ENCODE measurements around the gene RNPEPL1.
A peak's percentile ranks its signal among the peaks of the same experiment; 100 is the strongest.
"Not testable (repeated sequence)": the region's sequence is repeated elsewhere in the genome, so short reads cannot be mapped to it uniquely, and the experiment has no call there.

The RNPEPL1 gene, protein sequence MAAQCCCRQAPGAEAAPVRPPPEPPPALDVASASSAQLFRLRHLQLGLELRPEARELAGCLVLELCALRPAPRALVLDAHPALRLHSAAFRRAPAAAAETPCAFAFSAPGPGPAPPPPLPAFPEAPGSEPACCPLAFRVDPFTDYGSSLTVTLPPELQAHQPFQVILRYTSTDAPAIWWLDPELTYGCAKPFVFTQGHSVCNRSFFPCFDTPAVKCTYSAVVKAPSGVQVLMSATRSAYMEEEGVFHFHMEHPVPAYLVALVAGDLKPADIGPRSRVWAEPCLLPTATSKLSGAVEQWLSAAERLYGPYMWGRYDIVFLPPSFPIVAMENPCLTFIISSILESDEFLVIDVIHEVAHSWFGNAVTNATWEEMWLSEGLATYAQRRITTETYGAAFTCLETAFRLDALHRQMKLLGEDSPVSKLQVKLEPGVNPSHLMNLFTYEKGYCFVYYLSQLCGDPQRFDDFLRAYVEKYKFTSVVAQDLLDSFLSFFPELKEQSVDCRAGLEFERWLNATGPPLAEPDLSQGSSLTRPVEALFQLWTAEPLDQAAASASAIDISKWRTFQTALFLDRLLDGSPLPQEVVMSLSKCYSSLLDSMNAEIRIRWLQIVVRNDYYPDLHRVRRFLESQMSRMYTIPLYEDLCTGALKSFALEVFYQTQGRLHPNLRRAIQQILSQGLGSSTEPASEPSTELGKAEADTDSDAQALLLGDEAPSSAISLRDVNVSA

DNA sequence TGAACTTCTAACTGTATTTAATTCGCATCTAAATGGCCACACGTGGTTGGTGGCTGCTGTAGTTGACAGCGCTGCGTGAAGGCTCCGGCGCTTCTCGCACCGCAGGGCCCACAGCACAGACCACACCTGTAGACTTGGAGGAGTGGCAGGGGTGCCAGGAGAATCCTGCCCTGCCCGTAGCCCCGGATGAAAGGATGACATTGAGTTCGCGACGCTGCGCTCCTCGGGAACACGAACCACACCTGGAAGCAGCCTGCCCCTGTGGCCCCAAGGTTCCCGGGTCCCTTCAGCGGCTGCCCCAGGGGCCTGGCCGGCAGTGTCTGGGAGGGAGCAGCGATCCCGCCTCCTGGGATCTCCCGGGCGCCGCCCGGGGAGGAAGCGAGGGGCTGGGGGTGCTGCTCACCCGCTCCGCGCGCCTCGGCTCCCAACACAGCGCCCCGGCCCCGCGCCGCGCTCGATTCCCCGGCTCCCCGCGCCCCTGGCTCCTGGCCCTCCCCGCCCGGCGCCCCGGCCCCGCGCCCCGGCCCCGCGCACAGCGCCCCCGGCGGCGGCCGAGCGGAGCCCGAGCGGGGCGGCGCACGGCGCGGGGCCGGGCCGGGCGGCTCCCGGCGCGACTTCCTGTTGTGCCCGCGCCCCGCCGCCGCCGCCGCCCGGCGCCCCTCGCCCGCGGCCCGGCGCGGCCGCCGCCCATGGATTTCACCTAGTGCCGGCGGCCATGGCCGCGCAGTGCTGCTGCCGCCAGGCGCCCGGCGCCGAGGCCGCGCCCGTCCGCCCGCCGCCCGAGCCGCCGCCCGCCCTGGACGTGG, at the start of gene RNPEPL1:
Gene RNPEPL1, plus strand, starts transcription at position 613 of the 806 bp plus-strand sequence. Its CDS starts 103 bp downstream, at position 716.
- H3K9me3 ChIP-seq (ENCODE audit: control insufficient read depth in 2 of 2, low read length in 2 of 2), result no peaks in the 10 kb centered on the region
- peak within 1 kb of the TSS; percentile 83 to 86 for H3K4me3 ChIP-seq (ENCODE audit: low read length in 2 of 2)
- H3K4me1 ChIP-seq (ENCODE audit: control insufficient read depth, insufficient read depth, low read length), result peaks cover 60% of the 10 kb centered on the region
- peak within 1 kb of the TSS; percentile 75 for H3K27ac ChIP-seq (ENCODE audit: low read length)
- no peaks in the 10 kb centered on the region for H3K27me3 ChIP-seq (ENCODE audit: control insufficient read depth in 1 of 2, insufficient read depth in 2 of 2, low read length in 2 of 2)
- H3K9ac ChIP-seq (ENCODE audit: low read length in 2 of 2), result peak within 1 kb of the TSS; percentile 74 to 83
- peaks cover 0 to 3% of the 10 kb centered on the region in 2 donors for H3K36me3 ChIP-seq (ENCODE audit: control insufficient read depth in 2 of 2, insufficient read depth in 2 of 2, low read length in 2 of 2)

DNA sequence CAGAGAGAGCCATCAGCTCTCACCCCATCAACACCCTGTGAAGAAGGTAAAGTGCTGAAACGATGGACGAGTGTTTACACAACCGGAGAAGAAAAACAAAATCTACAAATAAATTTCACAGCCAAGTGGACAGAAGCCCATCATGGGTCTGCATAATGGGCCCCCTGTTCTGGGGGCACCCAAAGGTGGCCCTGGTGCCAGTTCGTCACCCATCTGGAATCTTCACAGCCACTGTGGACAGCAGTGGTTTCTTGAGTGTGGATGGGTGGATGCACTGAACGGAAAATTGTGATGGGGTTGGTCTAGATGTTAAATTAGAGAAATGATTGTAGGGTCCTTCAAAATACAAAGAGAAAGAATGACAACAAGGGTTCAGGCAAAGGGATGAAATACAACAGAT, 49.3 kb upstream of the RNPEPL1 start:
- peaks cover 16% of the 10 kb centered on the region for H3K4me1 ChIP-seq (ENCODE audit: control insufficient read depth, insufficient read depth, low read length)
- no peak overlapping the region for H3K9ac ChIP-seq (ENCODE audit: low read length in 2 of 2)
- H3K9me3 ChIP-seq (ENCODE audit: control insufficient read depth in 2 of 2, low read length in 2 of 2), result no peaks in the 10 kb centered on the region
- no peak overlapping the region for H3K27ac ChIP-seq (ENCODE audit: low read length)
- H3K27me3 ChIP-seq (ENCODE audit: control insufficient read depth in 1 of 2, insufficient read depth in 2 of 2, low read length in 2 of 2), result peaks cover 16 to 17% of the 10 kb centered on the region in 2 donors
- H3K4me3 ChIP-seq (ENCODE audit: low read length in 2 of 2), result no peak overlapping the region
- peaks cover 4 to 7% of the 10 kb centered on the region in 2 donors for H3K36me3 ChIP-seq (ENCODE audit: control insufficient read depth in 2 of 2, insufficient read depth in 2 of 2, low read length in 2 of 2)

DNA sequence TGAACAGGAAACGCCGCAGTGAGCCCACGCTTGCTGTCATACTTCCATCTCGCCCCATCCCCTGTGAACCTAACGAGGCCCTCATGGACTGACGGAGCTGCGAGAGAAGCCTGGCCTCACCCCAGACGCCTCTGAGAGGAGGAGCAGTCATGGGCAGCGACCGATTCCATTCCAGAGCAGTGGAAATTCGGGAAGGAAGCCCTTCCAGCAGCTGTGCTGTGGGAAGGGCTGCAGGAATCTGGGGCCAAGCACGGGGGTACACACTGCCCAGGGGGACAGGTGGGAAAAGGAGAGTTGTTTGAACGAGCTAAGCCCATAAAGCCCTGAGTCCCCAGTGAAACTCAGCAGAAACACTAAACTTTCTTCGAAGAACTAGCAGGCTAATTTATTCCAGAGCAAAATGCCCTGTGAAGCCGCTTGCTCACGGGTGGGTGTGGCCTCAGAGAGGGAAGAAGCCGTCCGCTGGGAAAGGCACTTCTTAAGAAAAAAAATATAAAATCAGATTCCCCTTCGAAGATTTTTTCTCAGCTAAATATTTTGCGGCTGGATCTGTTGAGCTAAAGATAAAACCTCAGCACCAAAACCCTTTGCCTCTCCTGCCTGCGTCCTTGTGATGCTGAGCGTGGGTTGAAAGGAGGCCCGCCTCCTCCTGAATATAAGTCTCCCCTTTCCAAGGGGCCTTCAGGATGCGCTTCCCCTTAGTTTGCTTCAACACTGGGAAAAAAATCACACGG, 48.7 kb upstream of the RNPEPL1 start:
- Histone ChIP-seq H3K36me3 (ENCODE audit: control insufficient read depth in 2 of 2, insufficient read depth in 2 of 2, low read length in 2 of 2) (peaks cover 4 to 8% of the 10 kb centered on the region in 2 donors), H3K4me1 (ENCODE audit: control insufficient read depth, insufficient read depth, low read length) (peaks cover 16% of the 10 kb centered on the region), H3K9ac (ENCODE audit: low read length in 2 of 2) (no peak overlapping the region), H3K9me3 (ENCODE audit: control insufficient read depth in 2 of 2, low read length in 2 of 2) (no peaks in the 10 kb centered on the region), H3K27ac (ENCODE audit: low read length) (no peak overlapping the region), H3K4me3 (ENCODE audit: low read length in 2 of 2) (peak overlapping the region; percentile 40 to 52), H3K27me3 (ENCODE audit: control insufficient read depth in 1 of 2, insufficient read depth in 2 of 2, low read length in 2 of 2) (peaks cover 16 to 17% of the 10 kb centered on the region in 2 donors)

DNA sequence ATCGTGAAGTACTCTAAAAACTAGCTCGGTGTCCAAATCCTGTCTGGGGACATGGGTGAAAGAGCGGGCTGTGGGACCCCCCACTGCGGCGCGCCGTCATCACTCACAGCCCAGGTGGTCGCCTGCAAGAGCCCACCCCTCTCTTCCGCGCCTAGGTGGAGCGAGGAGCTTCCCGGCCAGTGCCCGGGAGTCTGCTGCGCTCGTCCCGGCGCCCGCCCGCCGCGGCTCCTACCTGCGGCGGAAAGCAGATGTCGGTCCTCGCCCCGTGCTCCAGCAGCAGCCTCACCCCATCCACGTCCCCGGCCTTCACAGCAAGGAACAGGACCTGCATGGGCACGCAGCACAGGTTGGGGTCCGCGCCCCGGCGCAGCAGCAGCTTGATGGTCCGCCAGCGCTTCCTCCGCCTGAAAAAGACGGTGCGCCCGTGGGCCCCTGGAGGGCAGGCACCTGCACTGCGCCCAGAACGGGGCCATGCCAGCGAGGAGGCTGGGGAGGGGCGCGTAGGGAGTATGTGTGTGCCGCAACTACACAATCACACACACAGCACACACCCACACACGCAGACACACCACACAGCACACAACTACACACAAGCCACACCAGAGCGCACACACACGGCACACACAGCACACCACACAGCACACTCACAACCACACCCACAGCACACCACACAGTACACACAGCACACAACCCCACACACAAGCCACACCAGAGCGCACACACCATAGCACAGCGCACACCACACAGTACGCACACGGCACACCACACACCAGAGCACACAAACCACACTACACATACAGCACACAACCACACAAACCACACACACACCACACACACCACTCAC, 47.9 kb upstream of the RNPEPL1 start:
- no peak overlapping the region for H3K9ac ChIP-seq (ENCODE audit: low read length in 2 of 2)

DNA sequence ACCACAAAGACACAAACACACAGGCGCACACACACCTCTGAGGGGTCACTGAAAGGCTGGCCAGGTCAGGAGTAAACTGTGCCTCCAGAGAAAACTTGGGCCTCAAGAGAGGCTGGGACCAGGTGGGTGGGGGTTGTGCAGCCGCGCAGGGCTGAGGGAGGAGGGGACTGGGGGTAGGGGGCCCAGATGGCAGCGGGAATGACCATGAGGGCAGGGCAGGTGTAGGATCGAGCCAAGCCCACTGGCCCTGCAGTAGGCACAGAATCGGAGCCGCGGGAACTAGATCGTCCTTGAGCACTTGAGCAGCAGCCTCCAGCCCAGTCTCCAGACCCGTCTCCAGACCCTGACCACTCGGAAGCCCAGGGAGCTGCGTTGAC, 47.3 kb upstream of the RNPEPL1 start:
- Histone ChIP-seq H3K4me1 (ENCODE audit: control insufficient read depth, insufficient read depth, low read length) (peaks cover 16% of the 10 kb centered on the region), H3K27me3 (ENCODE audit: control insufficient read depth in 1 of 2, insufficient read depth in 2 of 2, low read length in 2 of 2) (peaks cover 16 to 17% of the 10 kb centered on the region in 2 donors), H3K4me3 (ENCODE audit: low read length in 2 of 2) (no peak overlapping the region), H3K9ac (ENCODE audit: low read length in 2 of 2) (no peak overlapping the region), H3K27ac (ENCODE audit: low read length) (no peak overlapping the region), H3K36me3 (ENCODE audit: control insufficient read depth in 2 of 2, insufficient read depth in 2 of 2, low read length in 2 of 2) (peaks cover 4 to 11% of the 10 kb centered on the region in 2 donors), H3K9me3 (ENCODE audit: control insufficient read depth in 2 of 2, low read length in 2 of 2) (no peaks in the 10 kb centered on the region)

More for the DNA sequence above, 47.9 kb upstream of the RNPEPL1 start:
- Histone ChIP-seq H3K9me3 (ENCODE audit: control insufficient read depth in 2 of 2, low read length in 2 of 2) (no peaks in the 10 kb centered on the region), H3K27ac (ENCODE audit: low read length) (no peak overlapping the region), H3K36me3 (ENCODE audit: control insufficient read depth in 2 of 2, insufficient read depth in 2 of 2, low read length in 2 of 2) (peaks cover 4 to 9% of the 10 kb centered on the region in 2 donors), H3K4me1 (ENCODE audit: control insufficient read depth, insufficient read depth, low read length) (peaks cover 16% of the 10 kb centered on the region), H3K4me3 (ENCODE audit: low read length in 2 of 2) (peak overlapping the region in 1 of 2 donors; percentile 16), H3K27me3 (ENCODE audit: control insufficient read depth in 1 of 2, insufficient read depth in 2 of 2, low read length in 2 of 2) (peaks cover 16 to 17% of the 10 kb centered on the region in 2 donors)

DNA sequence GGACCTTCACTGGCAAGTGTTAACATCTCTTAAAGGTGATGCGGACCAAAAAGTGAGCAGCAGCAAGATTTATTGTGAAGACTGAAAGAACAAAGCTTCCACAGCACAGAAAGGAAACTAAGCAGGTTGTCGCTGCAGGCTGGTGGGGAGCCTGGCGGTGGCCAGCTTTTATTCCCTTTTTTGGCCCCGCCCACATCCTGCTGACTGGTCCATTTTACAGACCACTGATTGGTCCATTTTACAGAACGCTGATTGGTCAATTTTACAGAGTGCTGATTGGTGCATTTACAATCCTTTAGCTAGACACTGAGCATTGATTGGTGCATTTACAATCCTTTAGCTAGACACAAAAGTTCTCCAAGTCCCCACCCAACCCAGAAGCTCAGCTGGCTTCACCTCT, 46.4 kb upstream of the RNPEPL1 start:
- H3K27ac ChIP-seq (ENCODE audit: low read length); H3K9ac ChIP-seq (ENCODE audit: low read length in 2 of 2); H3K9me3 ChIP-seq (ENCODE audit: control insufficient read depth in 2 of 2, low read length in 2 of 2); H3K4me3 ChIP-seq (ENCODE audit: low read length in 2 of 2): not testable (repeated sequence)
- peaks cover 16% of the 10 kb centered on the region for H3K4me1 ChIP-seq (ENCODE audit: control insufficient read depth, insufficient read depth, low read length)
- H3K27me3 ChIP-seq (ENCODE audit: control insufficient read depth in 1 of 2, insufficient read depth in 2 of 2, low read length in 2 of 2), result peaks cover 16 to 17% of the 10 kb centered on the region in 2 donors
- peaks cover 4 to 14% of the 10 kb centered on the region in 2 donors for H3K36me3 ChIP-seq (ENCODE audit: control insufficient read depth in 2 of 2, insufficient read depth in 2 of 2, low read length in 2 of 2)

DNA sequence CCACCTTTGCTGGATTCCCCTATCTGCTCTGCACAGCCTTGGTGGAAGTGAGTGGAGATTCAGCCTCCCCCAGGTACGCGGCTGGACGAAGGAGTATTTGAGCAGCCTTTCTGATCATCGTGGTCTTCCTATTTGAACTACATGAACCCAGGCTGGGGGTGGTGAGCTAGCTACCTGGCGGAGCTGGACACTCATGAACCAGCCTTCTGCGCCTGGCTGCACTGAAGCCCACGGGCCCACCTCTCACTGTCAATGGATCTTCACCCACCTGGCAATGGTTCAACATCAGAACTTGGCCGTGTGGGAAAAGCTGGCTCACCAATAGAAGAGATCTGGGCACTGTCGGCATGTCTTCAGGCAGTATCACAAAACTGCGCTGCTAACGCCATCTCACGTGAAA, 45.9 kb upstream of the RNPEPL1 start:
- H3K9ac ChIP-seq (ENCODE audit: low read length in 2 of 2), result no peak overlapping the region
- no peak overlapping the region for H3K4me3 ChIP-seq (ENCODE audit: low read length in 2 of 2)
- peaks cover 13 to 17% of the 10 kb centered on the region in 2 donors for H3K27me3 ChIP-seq (ENCODE audit: control insufficient read depth in 1 of 2, insufficient read depth in 2 of 2, low read length in 2 of 2)
- H3K36me3 ChIP-seq (ENCODE audit: control insufficient read depth in 2 of 2, insufficient read depth in 2 of 2, low read length in 2 of 2), result peaks cover 4 to 14% of the 10 kb centered on the region in 2 donors
- H3K27ac ChIP-seq (ENCODE audit: low read length), result no peak overlapping the region
- H3K4me1 ChIP-seq (ENCODE audit: control insufficient read depth, insufficient read depth, low read length), result peaks cover 16% of the 10 kb centered on the region
- H3K9me3 ChIP-seq (ENCODE audit: control insufficient read depth in 2 of 2, low read length in 2 of 2), result no peaks in the 10 kb centered on the region

DNA sequence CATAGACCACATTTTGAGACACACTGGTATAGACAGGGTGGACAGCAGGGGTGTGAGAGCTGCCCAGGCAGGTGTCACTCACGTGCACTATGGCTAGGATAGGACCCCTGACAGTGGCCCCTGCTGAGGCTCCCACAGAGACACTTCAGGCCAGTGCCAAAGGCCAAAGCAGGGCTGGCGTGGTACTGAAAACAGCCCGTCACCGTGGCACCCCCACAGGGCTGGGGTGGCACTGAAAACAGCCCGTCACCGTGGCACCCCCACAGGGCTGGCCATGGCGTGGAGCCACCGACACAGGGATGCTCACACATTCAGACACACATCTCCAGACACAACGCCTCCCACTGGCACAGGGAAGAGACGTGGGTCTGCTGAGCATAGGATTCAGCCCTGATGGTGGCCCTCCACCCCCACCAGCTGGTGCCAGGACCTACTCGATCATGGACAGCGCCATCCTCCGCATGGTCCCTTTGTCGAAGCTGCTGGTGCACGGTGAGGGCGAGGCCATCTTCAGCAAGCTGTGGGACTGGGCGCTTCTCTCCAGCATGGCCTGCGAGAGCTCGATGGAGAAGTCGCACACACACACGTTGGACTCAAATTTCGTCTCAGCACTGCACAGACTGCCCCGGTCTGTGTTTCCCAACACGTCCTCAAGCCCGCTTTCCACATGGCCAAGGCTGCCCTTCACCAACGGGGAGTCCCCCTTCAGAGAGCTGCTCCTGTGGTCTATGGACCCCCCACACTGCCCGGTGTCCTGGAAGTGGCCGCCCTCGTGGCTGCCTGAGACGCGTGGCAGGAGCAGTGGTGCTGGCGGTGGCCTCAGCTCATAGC, 44.6 kb upstream of the RNPEPL1 start:
- Histone ChIP-seq H3K4me3 (ENCODE audit: low read length in 2 of 2) (no peak overlapping the region), H3K9ac (ENCODE audit: low read length in 2 of 2) (no peak overlapping the region), H3K36me3 (ENCODE audit: control insufficient read depth in 2 of 2, insufficient read depth in 2 of 2, low read length in 2 of 2) (peaks cover 4 to 15% of the 10 kb centered on the region in 2 donors), H3K9me3 (ENCODE audit: control insufficient read depth in 2 of 2, low read length in 2 of 2) (no peaks in the 10 kb centered on the region), H3K27ac (ENCODE audit: low read length) (no peak overlapping the region), H3K4me1 (ENCODE audit: control insufficient read depth, insufficient read depth, low read length) (peaks cover 16% of the 10 kb centered on the region), H3K27me3 (ENCODE audit: control insufficient read depth in 1 of 2, insufficient read depth in 2 of 2, low read length in 2 of 2) (peaks cover 13 to 17% of the 10 kb centered on the region in 2 donors)

Data from stomach smooth muscle (tissue), 2 donors.